HG03442 (cell line): Measurements from ENCODE around the gene MROH7.

ENCODE experiments used
- ATAC-seq: cut with Tn5 transposase; IDR thresholded peaks from one replicate; pipeline ENCODE4 v1.9.1; 2021; ENCODE audit warnings: mild to moderate bottlenecking, moderate library complexity; ENCODE audit not compliant: unreplicated experiment

The MROH7 gene

GRCh38 chr1:54649130-54649898, 7.7 kb downstream of the MROH7 start:
- no peak for ATAC-seq

- ATAC-seq, result no peak
Measured at GRCh38 chr1:54649921-54650320, 8.3 kb downstream of the MROH7 start.

GRCh38 chr1:54650417-54650816, 8.8 kb downstream of the MROH7 start:
- no peak for ATAC-seq

- ATAC-seq, result no peak
Measured at GRCh38 chr1:54651608-54652007, 10.0 kb downstream of the MROH7 start.

- ATAC-seq, result no peak
Measured at GRCh38 chr1:54652168-54652567, 10.6 kb downstream of the MROH7 start.

GRCh38 chr1:54653036-54653435, 11.4 kb downstream of the MROH7 start:
- ATAC-seq, result no peak

- ATAC-seq, result no peak
Measured at GRCh38 chr1:54658164-54658913, 16.8 kb downstream of the MROH7 start.

GRCh38 chr1:54663725-54664124, 22.1 kb downstream of the MROH7 start:
- ATAC-seq, result no peak

GRCh38 chr1:54664364-54664763, 22.8 kb downstream of the MROH7 start:
- no peak for ATAC-seq

- no peak for ATAC-seq
Measured at GRCh38 chr1:54665852-54666251, 24.3 kb downstream of the MROH7 start.

- no peak for ATAC-seq
Measured at GRCh38 chr1:54666333-54666732, 24.7 kb downstream of the MROH7 start.

GRCh38 chr1:54667797-54668196, 26.2 kb downstream of the MROH7 start:
- no peak for ATAC-seq

- ATAC-seq, result no peak
Measured at GRCh38 chr1:54668567-54668966, 27.0 kb downstream of the MROH7 start.

- ATAC-seq, result no peak
Measured at GRCh38 chr1:54671985-54672608, 30.5 kb downstream of the MROH7 start.

GRCh38 chr1:54678776-54679643, 37.4 kb downstream of the MROH7 start:
- ATAC-seq, result no peak

- no peak for ATAC-seq
Measured at GRCh38 chr1:54679706-54680105, 38.1 kb downstream of the MROH7 start.

- no peak for ATAC-seq
Measured at GRCh38 chr1:54680387-54680786, 38.8 kb downstream of the MROH7 start.

GRCh38 chr1:54681358-54681757, 39.8 kb downstream of the MROH7 start:
- ATAC-seq, result no peak

- ATAC-seq, result no peak
Measured at GRCh38 chr1:54683453-54683852, 41.9 kb downstream of the MROH7 start.

GRCh38 chr1:54685335-54685905, 43.8 kb downstream of the MROH7 start:
- no peak for ATAC-seq

GRCh38 chr1:54686155-54686554, 44.6 kb downstream of the MROH7 start:
- ATAC-seq, result no peak
